ENCODE results near the gene C10orf105. TPM values are rescaled to one million over a fixed set of nuclear protein-coding genes. Genes with fewer than 3 reads are reported as not detected.

C10orf105 gene, protein sequence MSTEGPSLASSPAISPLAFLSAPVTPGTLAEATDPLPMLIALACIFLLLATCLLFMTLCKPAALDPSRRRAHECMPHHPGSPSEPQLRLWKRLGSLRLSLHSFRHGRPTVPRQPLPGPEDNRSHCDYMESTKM
- under 1 TPM in 1 of 3 donors, not detected in 2; 0.10 TPM for total RNA-seq
- long read RNA-seq, donor 1, result 0 reads
- long read RNA-seq, donor 2, partial matches to known transcripts, result 0 of 1 reads
- long read RNA-seq, donor 2, other reads (novel, unspliced or antisense), result 1 of 1 reads

DNA sequence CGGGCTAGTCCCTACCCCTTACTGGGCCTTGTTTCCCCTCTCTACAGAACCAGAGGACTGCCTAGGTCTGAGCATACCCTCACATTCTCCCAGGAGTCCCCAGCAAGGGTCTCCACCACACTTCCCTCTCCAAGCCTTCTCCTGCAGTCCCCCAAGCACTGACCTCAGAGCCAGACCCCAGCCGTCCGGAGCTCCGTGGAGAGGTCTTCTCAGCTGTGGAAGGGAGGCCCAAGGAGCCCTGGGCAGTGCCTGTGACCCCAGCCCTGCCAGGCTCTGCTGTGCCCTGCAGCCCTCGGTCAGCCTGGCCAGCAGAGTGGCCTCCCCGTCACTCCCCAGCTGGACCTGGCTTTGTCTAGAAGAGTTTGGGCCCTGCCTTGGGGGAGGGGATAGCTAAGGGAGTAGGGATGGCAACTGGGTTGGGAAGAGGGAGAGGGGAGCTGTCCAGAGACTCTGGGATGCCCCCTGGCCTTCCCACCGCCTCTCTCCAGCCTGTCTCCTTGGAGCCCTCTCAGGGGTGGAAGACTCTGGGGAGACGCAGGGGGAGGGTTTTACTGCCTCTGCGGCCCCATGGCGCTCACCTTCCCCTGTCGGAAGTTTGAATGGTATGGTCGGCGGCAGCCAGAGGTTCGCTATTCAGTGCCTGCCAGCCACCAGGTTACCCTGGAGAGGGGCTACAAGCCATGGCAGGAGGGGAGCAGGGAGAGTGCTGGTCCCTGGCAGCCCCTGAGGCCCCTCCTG is at the start of gene C10orf105:
TSS of gene C10orf105 (minus strand) at position 315 of the 738 bp plus-strand sequence. CDS start 3,441 bp downstream, outside the sequence.
- Histone ChIP-seq H3K9me3 (no peaks in the 10 kb centered on the region), H3K4me1 (ENCODE audit: low read depth) (peaks cover 10% of the 10 kb centered on the region), H3K4me3 (no peak within 1 kb of the TSS), H3K36me3 (ENCODE audit: low read depth) (no peaks in the 10 kb centered on the region)
- TF ChIP-seq, protein P1, sequence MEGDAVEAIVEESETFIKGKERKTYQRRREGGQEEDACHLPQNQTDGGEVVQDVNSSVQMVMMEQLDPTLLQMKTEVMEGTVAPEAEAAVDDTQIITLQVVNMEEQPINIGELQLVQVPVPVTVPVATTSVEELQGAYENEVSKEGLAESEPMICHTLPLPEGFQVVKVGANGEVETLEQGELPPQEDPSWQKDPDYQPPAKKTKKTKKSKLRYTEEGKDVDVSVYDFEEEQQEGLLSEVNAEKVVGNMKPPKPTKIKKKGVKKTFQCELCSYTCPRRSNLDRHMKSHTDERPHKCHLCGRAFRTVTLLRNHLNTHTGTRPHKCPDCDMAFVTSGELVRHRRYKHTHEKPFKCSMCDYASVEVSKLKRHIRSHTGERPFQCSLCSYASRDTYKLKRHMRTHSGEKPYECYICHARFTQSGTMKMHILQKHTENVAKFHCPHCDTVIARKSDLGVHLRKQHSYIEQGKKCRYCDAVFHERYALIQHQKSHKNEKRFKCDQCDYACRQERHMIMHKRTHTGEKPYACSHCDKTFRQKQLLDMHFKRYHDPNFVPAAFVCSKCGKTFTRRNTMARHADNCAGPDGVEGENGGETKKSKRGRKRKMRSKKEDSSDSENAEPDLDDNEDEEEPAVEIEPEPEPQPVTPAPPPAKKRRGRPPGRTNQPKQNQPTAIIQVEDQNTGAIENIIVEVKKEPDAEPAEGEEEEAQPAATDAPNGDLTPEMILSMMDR (IDR thresholded peaks at IDR 0.05), result no peak
- intact Hi-C loops (cut with DNase I, micrococcal nuclease), result loop anchor here (10.0 kb wide), 2 partner anchors 45 to 55 kb away; partner anchors contain the start of gene VSIR (in 1 of the 2)
- DNase-seq, result no peak
- no peak for ATAC-seq

DNA sequence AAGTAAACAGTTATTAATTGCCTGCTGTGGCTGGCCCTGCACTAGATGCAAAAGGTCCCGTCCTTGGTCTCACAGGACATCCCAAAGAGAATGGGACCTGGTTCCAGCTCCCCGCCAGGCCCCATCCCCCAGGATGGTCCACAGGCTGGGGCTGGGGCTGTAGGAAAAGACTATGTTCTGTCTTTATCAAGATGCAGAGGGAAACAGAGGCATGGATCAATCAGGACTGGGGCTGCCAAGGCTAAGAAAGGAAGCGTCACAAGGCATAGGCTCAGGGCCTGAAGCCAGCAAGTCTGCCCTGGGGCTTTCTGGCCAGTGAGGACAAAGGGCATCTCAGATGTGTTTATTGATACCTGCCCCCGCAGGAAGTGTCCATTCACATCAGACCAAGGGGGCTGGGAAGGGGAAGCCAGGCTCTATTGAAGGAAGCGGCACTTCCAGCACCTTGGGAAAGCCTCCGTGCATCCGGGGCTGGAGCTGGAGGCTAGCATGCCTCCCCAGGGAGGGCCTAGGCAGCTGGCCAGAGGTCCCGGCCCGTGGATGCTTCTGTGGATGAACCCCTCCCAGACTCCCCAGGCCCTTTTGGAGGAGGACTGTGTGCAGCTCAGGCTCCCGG is 48.0 kb upstream of the C10orf105 start:
- peaks cover 63% of the 10 kb centered on the region for H3K4me1 ChIP-seq (ENCODE audit: low read depth)
- H3K9me3 ChIP-seq, result no peaks in the 10 kb centered on the region
- peak; percentile 66 to 79 (median 72) for DNase-seq
- ATAC-seq, result peak; percentile 41
- TF ChIP-seq, protein P1 (IDR thresholded peaks at IDR 0.05), result no peak
- no peaks in the 10 kb centered on the region for H3K36me3 ChIP-seq (ENCODE audit: low read depth)
- intact Hi-C loops (cut with DNase I, micrococcal nuclease), result loop anchor here in 1 of 2 donors (10.0 kb wide), 1 partner anchor 53 kb away; the partner anchor contains the start of gene C10orf105
- H3K4me3 ChIP-seq, result no peak overlapping the region

DNA sequence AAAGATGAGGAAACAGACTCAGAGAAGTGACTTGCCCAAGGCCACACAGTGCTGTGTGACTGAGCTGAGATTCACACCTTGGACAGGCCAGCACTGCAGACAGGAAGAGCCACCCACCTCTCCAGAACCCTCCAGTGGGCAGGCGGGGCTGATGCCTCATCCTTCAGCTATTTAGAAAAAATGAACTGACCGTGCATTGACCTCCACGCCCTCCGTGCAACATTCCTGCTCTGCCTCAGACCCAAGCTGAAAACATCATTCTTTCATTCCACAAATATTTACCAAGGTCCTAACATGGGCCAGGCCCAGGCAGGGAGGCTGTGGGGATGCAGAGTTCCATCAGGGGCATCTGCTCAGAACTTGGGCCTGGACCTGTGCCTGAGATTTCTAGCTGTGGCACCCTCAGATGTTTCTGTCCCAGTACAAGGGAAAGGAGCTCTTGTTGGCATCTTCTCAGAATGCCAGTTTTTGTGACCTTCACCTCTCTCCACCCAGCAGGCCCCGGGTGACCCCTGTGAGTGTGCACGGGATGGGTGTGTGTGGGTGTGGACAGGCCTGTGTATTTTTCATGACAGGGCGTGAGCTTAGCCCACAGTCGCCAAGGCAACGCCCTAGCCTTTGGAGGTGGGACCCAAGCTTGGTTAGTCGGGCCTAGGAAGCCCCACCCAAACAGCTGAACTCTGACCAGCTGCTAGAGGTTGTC is 47.3 kb upstream of the C10orf105 start:
- DNase-seq (peak; percentile 91 to 95 (median 95)), ATAC-seq (peak; percentile 87)
- Histone ChIP-seq H3K4me1 (ENCODE audit: low read depth) (peaks cover 58% of the 10 kb centered on the region), H3K9me3 (no peaks in the 10 kb centered on the region), H3K36me3 (ENCODE audit: low read depth) (no peaks in the 10 kb centered on the region), H3K4me3 (no peak overlapping the region)
- TF ChIP-seq, protein P1 (IDR thresholded peaks at IDR 0.05), result no peak
- intact Hi-C loops (cut with DNase I, micrococcal nuclease), result loop anchor here in 1 of 2 donors (10.0 kb wide), 1 partner anchor 52 kb away; the partner anchor contains the start of gene C10orf105

DNA sequence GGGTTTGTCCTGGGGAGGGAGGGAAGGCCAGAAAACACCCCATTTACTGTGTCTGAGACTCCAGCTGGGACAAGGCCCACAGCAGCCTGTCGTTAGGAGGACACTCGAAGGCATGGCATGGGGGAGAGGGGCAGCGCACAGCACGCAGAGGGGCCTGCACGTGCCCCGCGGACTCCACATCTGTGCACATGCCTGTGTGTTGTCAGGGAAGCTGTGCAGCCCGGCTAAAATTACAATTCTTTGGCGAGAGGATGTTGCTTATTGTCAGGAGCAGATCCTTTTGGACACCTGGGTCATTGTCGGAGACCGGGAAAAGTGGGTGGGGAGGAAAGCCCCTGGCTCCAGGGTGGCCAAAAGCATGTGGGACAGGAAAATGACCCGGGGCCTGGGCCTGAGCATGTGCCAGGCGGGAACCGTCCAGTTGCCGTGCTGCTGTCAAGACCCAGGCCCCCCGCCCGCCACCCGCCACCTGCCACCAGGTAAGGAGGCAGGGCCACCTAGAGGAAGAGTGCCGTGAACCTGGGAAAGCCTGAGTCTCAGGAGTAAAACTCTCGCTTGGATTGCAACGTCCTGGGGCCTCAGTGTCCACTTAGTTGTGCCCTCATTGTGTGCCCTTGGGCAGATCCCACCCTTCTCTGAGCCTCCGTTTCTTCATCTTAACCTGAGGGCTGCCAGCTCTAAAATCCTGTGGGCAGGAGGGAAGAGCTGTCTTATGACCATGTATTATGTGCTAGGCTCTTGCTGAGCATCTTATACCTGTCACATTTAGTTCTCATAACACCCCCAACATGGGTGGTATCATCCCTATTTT is 46.5 kb upstream of the C10orf105 start:
- Histone ChIP-seq H3K4me1 (ENCODE audit: low read depth) (peaks cover 54% of the 10 kb centered on the region), H3K9me3 (no peaks in the 10 kb centered on the region), H3K4me3 (no peak overlapping the region), H3K36me3 (ENCODE audit: low read depth) (no peaks in the 10 kb centered on the region)
- TF ChIP-seq, protein P1 (IDR thresholded peaks at IDR 0.05), result no peak
- intact Hi-C loops (cut with DNase I, micrococcal nuclease), result loop anchor here in 1 of 2 donors (10.0 kb wide), 1 partner anchor 51 kb away; the partner anchor contains the start of gene C10orf105
- DNase-seq (peak in 1 of 3 donors; percentile 66), ATAC-seq (no peak)
